Activated CD4-positive, alpha-beta T cell treated with anti-CD3 and anti-CD28 coated beads, Interleukin-2, amount 10 ng/mL, durations not matched to agents 7 days and 5 days (primary cell): ENCODE measurements around the gene KRT83. TPM values are rescaled to one million over a fixed set of nuclear protein-coding genes. Genes with fewer than 3 reads are reported as not detected.

ENCODE experiments used
- CTCF ChIA-PET: fragments of 350-600 bp; sonication (Branson Sonifier 250); formaldehyde crosslinking; loops from one replicate; lab custom pipeline; 2021; ENCODE audit warnings: antibody characterized with exemption; lab: Charles Lee
- POLR2A ChIA-PET: fragments of 350-600 bp; sonication (Branson Sonifier 250); formaldehyde crosslinking; loops from one replicate; lab custom pipeline; 2021; ENCODE audit warnings: antibody characterized with exemption; lab: Charles Lee
- DNase-seq: peaks from one replicate; pipeline ENCODE4 v3.0.0-alpha.2; 2020
- H3K27ac Mint-ChIP-seq: one replicate; pipeline ENCODE4 v1.8.0; 2021; ENCODE audit warnings: mild to moderate bottlenecking, moderate library complexity, mixed read lengths
- H3K27me3 Mint-ChIP-seq: one replicate; pipeline ENCODE4 v1.8.0; 2021; ENCODE audit warnings: mixed read lengths
- H3K36me3 Mint-ChIP-seq: one replicate; pipeline ENCODE4 v1.8.0; 2021; ENCODE audit warnings: low read depth, mixed read lengths
- H3K4me1 Mint-ChIP-seq: one replicate; pipeline ENCODE4 v1.8.0; 2021; ENCODE audit warnings: mixed read lengths
- H3K4me3 Mint-ChIP-seq: one replicate; pipeline ENCODE4 v1.8.0; 2021; ENCODE audit warnings: mild to moderate bottlenecking, moderate library complexity, mixed read lengths
- H3K9me3 Mint-ChIP-seq: one replicate; pipeline ENCODE4 v1.8.0; 2021; ENCODE audit warnings: mixed read lengths
- total RNA-seq, 2 experiments: library from RNA; stranded (reverse); gene quantifications; one replicate each; pipeline ENCODE4 v1.2.3, GENCODE V29; 2021

The KRT83 gene
- total RNA-seq, 2 experiments from 2014 or later, result not detected

GRCh38 chr12:52360106-52360662 lies 39.0 kb upstream of the KRT83 start:
- DNase-seq, result no peak
- no peaks in the 10 kb centered on the region for H3K36me3 Mint-ChIP-seq
- H3K4me3 Mint-ChIP-seq, result no peak overlapping the region
- no peaks in the 10 kb centered on the region for H3K9me3 Mint-ChIP-seq
- H3K27me3 Mint-ChIP-seq, result peaks cover 2% of the 10 kb centered on the region
- peaks cover 20% of the 10 kb centered on the region for H3K4me1 Mint-ChIP-seq
- no peak overlapping the region for H3K27ac Mint-ChIP-seq
- POLR2A ChIA-PET, result no interaction called here
- CTCF ChIA-PET, result interaction anchor here (1.4 kb wide), 1 partner anchor 80 kb away, joined by 3 read pairs; no protein-coding TSS in a partner anchor

DNA sequence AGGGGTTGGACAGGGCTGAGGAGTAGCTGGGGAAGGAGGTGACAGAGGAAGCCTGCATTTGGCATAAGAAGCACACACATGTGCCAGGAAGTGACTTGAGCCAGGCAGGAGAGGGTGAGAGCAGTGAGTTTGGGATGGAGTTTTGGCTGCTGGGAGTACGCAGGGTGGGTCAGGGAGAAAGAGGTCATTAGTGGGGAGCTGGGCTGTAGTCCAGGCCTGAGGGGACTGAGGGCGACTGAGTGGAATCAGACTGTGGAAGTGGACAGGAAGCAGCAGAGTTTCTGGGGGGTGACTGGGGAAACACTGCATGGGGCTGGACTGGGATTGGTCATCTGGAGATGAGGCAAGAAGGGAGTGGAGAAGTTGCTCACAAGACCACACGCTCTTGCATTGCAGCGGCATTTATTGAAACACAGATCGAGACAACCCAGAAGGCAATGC lies 38.4 kb upstream of the KRT83 start:
- Mint-ChIP-seq H3K4me3 (no peak overlapping the region), H3K36me3 (no peaks in the 10 kb centered on the region), H3K27ac (no peak overlapping the region), H3K9me3 (no peaks in the 10 kb centered on the region), H3K4me1 (peaks cover 20% of the 10 kb centered on the region), H3K27me3 (peaks cover 4% of the 10 kb centered on the region)
- no peak for DNase-seq
- POLR2A ChIA-PET, result no interaction called here
- CTCF ChIA-PET, result no interaction called here

DNA sequence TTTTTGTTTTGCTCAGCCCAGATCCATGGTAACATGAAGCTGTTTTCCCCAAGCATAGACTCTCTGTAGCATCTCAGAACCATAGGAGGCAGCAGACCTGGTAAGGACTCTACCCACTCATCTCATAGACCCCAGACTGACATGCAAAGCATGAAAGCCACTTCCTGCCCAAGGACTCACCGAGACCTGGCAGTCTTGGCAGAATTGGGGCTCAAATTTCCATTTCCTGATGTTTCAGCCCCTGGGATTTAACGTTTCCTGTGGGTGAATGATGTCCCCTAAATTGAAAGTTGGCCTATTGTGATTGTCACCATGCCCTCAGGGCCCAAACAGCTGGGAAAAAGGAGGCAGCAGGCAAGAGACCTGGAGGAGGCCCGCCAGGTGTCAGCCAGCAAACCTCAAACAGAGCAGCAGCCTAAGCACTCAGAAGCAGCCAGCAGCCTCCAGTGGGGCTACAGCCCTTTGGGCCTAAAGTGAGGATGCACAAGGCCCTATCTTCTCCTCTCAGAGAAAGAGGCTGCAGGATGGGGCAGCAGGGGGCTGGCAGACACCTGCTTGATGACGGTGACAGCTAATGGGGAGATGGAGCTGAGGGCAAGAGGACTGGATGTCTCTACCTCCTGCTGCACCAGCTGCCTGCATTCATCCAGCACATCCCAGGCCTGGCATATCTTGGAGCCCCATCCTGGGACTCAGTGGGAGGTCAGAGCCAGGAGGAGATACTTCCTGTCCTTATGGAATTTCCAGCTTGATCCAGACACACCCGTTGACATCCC lies 37.6 kb upstream of the KRT83 start:
- DNase-seq, result peak; percentile 45
- H3K27me3 Mint-ChIP-seq, result peaks cover 4% of the 10 kb centered on the region
- no peak overlapping the region for H3K4me3 Mint-ChIP-seq
- H3K27ac Mint-ChIP-seq, result peak overlapping the region; percentile 21
- H3K4me1 Mint-ChIP-seq, result peaks cover 20% of the 10 kb centered on the region
- H3K9me3 Mint-ChIP-seq, result no peaks in the 10 kb centered on the region
- ChIA-PET CTCF (interaction anchor here (1.5 kb wide), 1 partner anchor 9 kb away, joined by 3 read pairs; the partner anchor contains the start of gene KRT85), POLR2A (no interaction called here)
- no peaks in the 10 kb centered on the region for H3K36me3 Mint-ChIP-seq

GRCh38 chr12:52356762-52357580 lies 35.8 kb upstream of the KRT83 start:
- H3K4me1 Mint-ChIP-seq, result peaks cover 23% of the 10 kb centered on the region
- DNase-seq, result no peak
- no peak overlapping the region for H3K4me3 Mint-ChIP-seq
- POLR2A ChIA-PET, result no interaction called here
- H3K27ac Mint-ChIP-seq, result no peak overlapping the region
- CTCF ChIA-PET, result no interaction called here
- peaks cover 8% of the 10 kb centered on the region for H3K27me3 Mint-ChIP-seq
- no peaks in the 10 kb centered on the region for H3K9me3 Mint-ChIP-seq
- no peaks in the 10 kb centered on the region for H3K36me3 Mint-ChIP-seq

- H3K27ac Mint-ChIP-seq, result no peak overlapping the region
- no peaks in the 10 kb centered on the region for H3K36me3 Mint-ChIP-seq
- no peak overlapping the region for H3K4me3 Mint-ChIP-seq
- POLR2A ChIA-PET, result no interaction called here
- no peak for DNase-seq
- peaks cover 28% of the 10 kb centered on the region for H3K4me1 Mint-ChIP-seq
- H3K9me3 Mint-ChIP-seq, result no peaks in the 10 kb centered on the region
- CTCF ChIA-PET, result no interaction called here
- peaks cover 11% of the 10 kb centered on the region for H3K27me3 Mint-ChIP-seq
These were observed 35.0 kb upstream of the KRT83 start for GRCh38 chr12:52356031-52356761.

GRCh38 chr12:52355176-52355575 lies 34.0 kb upstream of the KRT83 start:
- ChIA-PET CTCF (no interaction called here), POLR2A (no interaction called here)
- no peaks in the 10 kb centered on the region for H3K9me3 Mint-ChIP-seq
- peaks cover 11% of the 10 kb centered on the region for H3K27me3 Mint-ChIP-seq
- no peak for DNase-seq
- no peaks in the 10 kb centered on the region for H3K36me3 Mint-ChIP-seq
- no peak overlapping the region for H3K27ac Mint-ChIP-seq
- H3K4me1 Mint-ChIP-seq, result peaks cover 31% of the 10 kb centered on the region
- H3K4me3 Mint-ChIP-seq, result no peak overlapping the region

DNA sequence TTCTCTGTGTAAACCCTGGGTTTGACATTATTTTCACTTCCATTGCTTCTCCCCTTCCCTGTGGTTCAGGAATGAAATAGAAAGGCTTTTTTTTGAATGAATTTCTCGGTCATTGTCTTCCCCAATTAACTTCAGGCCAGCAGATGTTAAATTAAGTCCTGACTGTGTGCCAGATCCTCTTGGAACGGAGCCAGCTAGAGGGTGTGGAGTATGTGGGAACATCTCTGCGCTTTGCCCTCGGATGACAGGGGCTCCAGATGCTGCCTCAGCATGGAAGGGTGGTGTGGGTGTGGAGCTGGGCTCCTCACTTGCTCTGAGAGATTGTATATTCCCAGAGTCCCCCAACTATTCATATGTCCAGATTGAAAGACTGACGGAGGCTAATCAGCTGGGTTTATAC lies 33.0 kb upstream of the KRT83 start:
- Mint-ChIP-seq H3K27me3 (peaks cover 13% of the 10 kb centered on the region), H3K4me3 (no peak overlapping the region), H3K36me3 (no peaks in the 10 kb centered on the region), H3K27ac (no peak overlapping the region), H3K9me3 (no peaks in the 10 kb centered on the region), H3K4me1 (peaks cover 26% of the 10 kb centered on the region)
- ChIA-PET POLR2A (no interaction called here), CTCF (no interaction called here)
- no peak for DNase-seq

GRCh38 chr12:52353766-52354165 lies 32.6 kb upstream of the KRT83 start:
- no peak for DNase-seq

GRCh38 chr12:52352951-52353350 lies 31.8 kb upstream of the KRT83 start:
- Mint-ChIP-seq H3K27ac (no peak overlapping the region), H3K9me3 (no peaks in the 10 kb centered on the region), H3K4me3 (no peak overlapping the region), H3K36me3 (no peaks in the 10 kb centered on the region), H3K4me1 (peaks cover 15% of the 10 kb centered on the region), H3K27me3 (peaks cover 15% of the 10 kb centered on the region)
- CTCF ChIA-PET, result interaction anchor here (1.6 kb wide), 1 partner anchor 9 kb away, joined by 7 read pairs; no protein-coding TSS in a partner anchor
- POLR2A ChIA-PET, result no interaction called here
- no peak for DNase-seq

More at GRCh38 chr12:52353766-52354165, 32.6 kb upstream of the KRT83 start:
- peaks cover 23% of the 10 kb centered on the region for H3K4me1 Mint-ChIP-seq
- CTCF ChIA-PET, result interaction anchor here (1.6 kb wide), 1 partner anchor 8 kb away, joined by 7 read pairs; no protein-coding TSS in a partner anchor
- H3K9me3 Mint-ChIP-seq, result no peaks in the 10 kb centered on the region
- H3K27ac Mint-ChIP-seq, result no peak overlapping the region
- H3K27me3 Mint-ChIP-seq, result peaks cover 14% of the 10 kb centered on the region
- H3K36me3 Mint-ChIP-seq, result no peaks in the 10 kb centered on the region
- H3K4me3 Mint-ChIP-seq, result no peak overlapping the region
- POLR2A ChIA-PET, result no interaction called here

- ChIA-PET CTCF (interaction anchor here (1.0 to 1.2 kb wide), 3 partner anchors 22 to 196 kb away, joined by 3 read pairs; no protein-coding TSS in a partner anchor), POLR2A (no interaction called here)
- Mint-ChIP-seq H3K27me3 (peaks cover 16% of the 10 kb centered on the region), H3K4me3 (no peak overlapping the region), H3K36me3 (no peaks in the 10 kb centered on the region), H3K4me1 (peaks cover 11% of the 10 kb centered on the region), H3K27ac (no peak overlapping the region), H3K9me3 (no peaks in the 10 kb centered on the region)
- peak; percentile 74 for DNase-seq
These were observed 30.2 kb upstream of the KRT83 start for GRCh38 chr12:52351196-52352059.

DNA sequence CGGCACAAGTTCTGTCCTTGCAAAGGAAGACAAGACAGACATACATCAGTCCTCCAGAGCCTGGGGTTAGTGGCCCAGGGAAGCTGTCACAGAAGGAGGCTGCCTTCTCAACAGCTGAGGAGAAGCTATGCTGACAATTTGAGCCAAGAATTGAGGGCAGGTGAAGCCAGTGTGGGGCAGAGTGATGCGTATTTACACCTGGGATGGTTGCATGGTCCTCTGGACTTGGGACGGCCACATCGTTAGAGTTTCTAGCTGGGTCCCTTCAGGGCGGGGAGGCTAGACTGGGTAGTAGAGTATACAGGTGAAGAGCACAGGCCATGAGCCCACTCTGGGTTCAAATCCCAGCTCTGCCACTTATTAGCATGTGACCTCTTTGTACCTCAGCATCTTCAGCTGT lies 29.6 kb upstream of the KRT83 start:
- DNase-seq, result no peak
- no peaks in the 10 kb centered on the region for H3K9me3 Mint-ChIP-seq
- H3K36me3 Mint-ChIP-seq, result no peaks in the 10 kb centered on the region
- H3K4me3 Mint-ChIP-seq, result no peak overlapping the region
- no peak overlapping the region for H3K27ac Mint-ChIP-seq
- CTCF ChIA-PET, result no interaction called here
- peaks cover 11% of the 10 kb centered on the region for H3K4me1 Mint-ChIP-seq
- peaks cover 16% of the 10 kb centered on the region for H3K27me3 Mint-ChIP-seq
- POLR2A ChIA-PET, result no interaction called here
